Panc1 (cell line): ENCODE results near the gene BUB3.

Source experiments
- POLR2AphosphoS5 ChIP-seq: IDR thresholded peaks from 2 replicates; pipeline ENCODE4 v1.6.1; 2012; ENCODE audit warnings: mild to moderate bottlenecking, low read depth, low read length, moderate library complexity
- REST ChIP-seq, 2 experiments: IDR thresholded peaks; 2 replicates each; pipeline ENCODE4 v1.6.1; 2011 to 2012; ENCODE audit warnings: low read depth in 2 of 2, control low read depth in 1 of 2, low read length in 1 of 2, mild to moderate bottlenecking in 1 of 2, moderate library complexity in 1 of 2; ENCODE audit not compliant: insufficient read depth in 1 of 2
- TF ChIP-seq, protein P1 (sequence below): fragments of 450-650 bp; IDR thresholded peaks from 2 replicates; pipeline ENCODE4 v1.5.1; 2017; ENCODE audit warnings: mild to moderate bottlenecking

GRCh38 chr10:123158682-123159081, 4.5 kb downstream of the BUB3 start:
- TF ChIP-seq, protein P1, sequence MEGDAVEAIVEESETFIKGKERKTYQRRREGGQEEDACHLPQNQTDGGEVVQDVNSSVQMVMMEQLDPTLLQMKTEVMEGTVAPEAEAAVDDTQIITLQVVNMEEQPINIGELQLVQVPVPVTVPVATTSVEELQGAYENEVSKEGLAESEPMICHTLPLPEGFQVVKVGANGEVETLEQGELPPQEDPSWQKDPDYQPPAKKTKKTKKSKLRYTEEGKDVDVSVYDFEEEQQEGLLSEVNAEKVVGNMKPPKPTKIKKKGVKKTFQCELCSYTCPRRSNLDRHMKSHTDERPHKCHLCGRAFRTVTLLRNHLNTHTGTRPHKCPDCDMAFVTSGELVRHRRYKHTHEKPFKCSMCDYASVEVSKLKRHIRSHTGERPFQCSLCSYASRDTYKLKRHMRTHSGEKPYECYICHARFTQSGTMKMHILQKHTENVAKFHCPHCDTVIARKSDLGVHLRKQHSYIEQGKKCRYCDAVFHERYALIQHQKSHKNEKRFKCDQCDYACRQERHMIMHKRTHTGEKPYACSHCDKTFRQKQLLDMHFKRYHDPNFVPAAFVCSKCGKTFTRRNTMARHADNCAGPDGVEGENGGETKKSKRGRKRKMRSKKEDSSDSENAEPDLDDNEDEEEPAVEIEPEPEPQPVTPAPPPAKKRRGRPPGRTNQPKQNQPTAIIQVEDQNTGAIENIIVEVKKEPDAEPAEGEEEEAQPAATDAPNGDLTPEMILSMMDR = no peak
- TF ChIP-seq REST (IDR thresholded peaks at IDR 0.05; ENCODE audit: insufficient read depth in 1 of 2, low read depth in 2 of 2, low read length in 1 of 2) (no peak), POLR2AphosphoS5 (no peak)
